DND-41 (cell line): Measurements from ENCODE around the gene SIRT7.

Experiments
- CTCF ChIP-seq: IDR thresholded peaks from 2 replicates; pipeline ENCODE4 v1.5.1; 2012; ENCODE audit warnings: borderline replicate concordance, low read length, moderate library complexity, mild to moderate bottlenecking; ENCODE audit not compliant: poor library complexity, severe bottlenecking; ENCODE audit errors: extremely low read depth
- EZH2 ChIP-seq: IDR thresholded peaks from 3 replicates; pipeline ENCODE4 v1.6.1; 2012; ENCODE audit warnings: borderline replicate concordance, low read depth, mild to moderate bottlenecking, moderate library complexity, low read length, inconsistent platforms; ENCODE audit not compliant: severe bottlenecking

DNA sequence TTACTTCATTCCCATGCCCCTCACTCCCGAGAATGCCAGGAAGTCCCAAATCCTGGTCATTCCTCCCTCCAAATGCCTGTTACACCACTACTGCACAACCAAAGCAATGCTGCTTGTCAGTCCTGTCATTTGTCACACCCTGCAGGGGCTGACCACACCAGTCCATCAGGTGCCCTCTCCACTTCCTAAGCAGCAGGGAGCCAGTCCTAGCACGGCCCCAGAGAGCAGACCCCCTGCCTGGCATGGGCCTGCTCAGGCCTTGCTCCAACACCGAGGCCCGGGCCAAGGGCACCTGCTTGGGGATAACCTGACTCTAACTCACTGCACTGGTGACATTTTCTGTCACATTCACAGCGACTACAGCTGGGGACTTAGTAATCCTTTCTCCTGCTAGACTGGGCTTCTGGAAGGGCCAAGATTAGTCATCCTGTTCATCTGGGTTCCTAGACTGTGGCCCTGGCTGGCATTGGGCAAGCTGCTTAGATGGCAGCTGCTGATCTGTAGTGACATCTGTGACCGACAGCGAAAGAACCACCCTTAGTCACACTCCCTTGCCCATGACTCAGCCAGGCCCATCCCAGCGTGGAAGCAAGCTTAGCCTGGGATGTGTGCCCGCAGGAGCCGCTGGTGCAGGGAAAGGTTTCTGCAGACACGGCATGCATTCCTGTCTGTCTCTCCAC lies 32.0 kb downstream of the SIRT7 start:
- TF ChIP-seq CTCF, result no peak
- TF ChIP-seq EZH2, result no peak
